Large intestine (tissue), 3 donors: ENCODE results near the gene GALNT18. TPM values are rescaled to one million over a fixed set of nuclear protein-coding genes. Genes with fewer than 3 reads are reported as not detected.
"Not testable (repeated sequence)": the region's sequence is repeated elsewhere in the genome, so short reads cannot be mapped to it uniquely, and the experiment has no call there.

ENCODE experiments used
- DNase-seq, 2 donors: peaks; one replicate each; pipeline versions ENCODE4 v3.0.0 to v3.0.0-alpha.2; 2013
- H3K27ac ChIP-seq: one replicate; pipeline ENCODE4 v1.5.1; 2013; ENCODE audit warnings: low read length
- H3K27me3 ChIP-seq: 2 replicates; pipeline ENCODE4 v1.6.1; 2013; ENCODE audit warnings: low read length; ENCODE audit not compliant: control insufficient read depth, insufficient read depth
- H3K36me3 ChIP-seq: 2 replicates; pipeline ENCODE4 v1.6.1; 2013; ENCODE audit warnings: low read length; ENCODE audit not compliant: control insufficient read depth, insufficient read depth
- H3K4me1 ChIP-seq: one replicate; pipeline ENCODE4 v1.6.1; 2013; ENCODE audit warnings: low read length; ENCODE audit not compliant: control insufficient read depth, insufficient read depth
- H3K4me3 ChIP-seq: one replicate; pipeline ENCODE4 v1.5.1; 2013; ENCODE audit warnings: low read length
- H3K9me3 ChIP-seq: one replicate; pipeline ENCODE4 v1.6.1; 2013; ENCODE audit warnings: mild to moderate bottlenecking, low read depth, low read length, moderate library complexity; ENCODE audit not compliant: control insufficient read depth
- WGBS: methylation state at CpG from one replicate; pipeline ENCODE4 v1.1.5; 2013; ENCODE audit warnings: low lambda C conversion rate; ENCODE audit not compliant: insufficient coverage; 5-methylcytosine and 5-hydroxymethylcytosine counted together
- polyA plus RNA-seq: library from polyadenylated mRNA; unstranded; fragments of 120-200 nt; gene quantifications from one replicate; pipeline ENCODE4 v1.2.1, GENCODE V29; 2013

The GALNT18 gene
- polyA plus RNA-seq, 1 donor = 3.7 TPM

DNA sequence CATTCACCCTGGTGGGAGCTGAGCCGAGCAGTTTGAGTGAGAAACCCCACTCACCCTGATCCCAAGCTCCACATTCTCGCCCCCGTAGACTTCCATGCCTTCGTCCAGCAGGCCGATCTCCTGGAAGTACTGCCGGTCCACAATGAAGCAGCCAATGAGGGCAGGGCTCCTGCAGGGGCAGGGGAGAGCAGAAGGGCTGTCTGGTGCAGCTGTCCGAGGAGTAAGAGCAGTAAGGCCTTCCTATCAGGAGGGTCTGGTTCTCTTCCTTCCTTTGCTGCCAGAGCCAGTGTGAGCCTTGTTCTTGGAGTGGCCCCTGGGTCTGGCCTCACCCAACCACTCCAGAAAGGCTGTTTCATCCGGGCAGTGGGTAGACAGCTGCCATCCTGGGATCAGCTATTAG is 249.3 kb downstream of the GALNT18 start:
- H3K9me3 ChIP-seq = no peaks in the 10 kb centered on the region
- peaks cover 11% of the 10 kb centered on the region for H3K27me3 ChIP-seq
- no peak overlapping the region for H3K4me3 ChIP-seq
- no peaks in the 10 kb centered on the region for H3K4me1 ChIP-seq
- no CpG with 5 or more reads among the region's 8 CpGs for WGBS
- DNase-seq = no peak
- H3K36me3 ChIP-seq = no peaks in the 10 kb centered on the region
- no peak overlapping the region for H3K27ac ChIP-seq

DNA sequence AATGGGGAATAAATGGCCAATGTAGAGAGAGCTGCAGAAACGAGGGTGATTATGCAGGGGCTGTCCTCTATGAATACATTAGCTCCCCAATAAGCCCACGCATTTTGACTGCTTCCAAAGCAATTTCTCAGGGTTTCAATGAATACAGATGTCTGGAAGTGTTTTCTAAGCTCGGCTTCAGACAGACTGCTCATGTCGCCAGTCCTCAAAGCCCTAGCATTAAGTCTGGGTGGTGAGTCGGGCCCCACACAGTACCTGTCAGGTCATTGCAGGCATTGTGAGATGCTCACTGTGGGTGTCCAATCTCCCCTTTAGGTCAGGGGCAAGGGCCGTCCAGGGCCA is 250.9 kb downstream of the GALNT18 start:
- no peaks in the 10 kb centered on the region for H3K4me1 ChIP-seq
- no peaks in the 10 kb centered on the region for H3K36me3 ChIP-seq
- no peak overlapping the region for H3K4me3 ChIP-seq
- DNase-seq = no peak
- peaks cover 11% of the 10 kb centered on the region for H3K27me3 ChIP-seq
- no peaks in the 10 kb centered on the region for H3K9me3 ChIP-seq
- no peak overlapping the region for H3K27ac ChIP-seq
- no CpG with 5 or more reads among the region's 6 CpGs for WGBS

DNA sequence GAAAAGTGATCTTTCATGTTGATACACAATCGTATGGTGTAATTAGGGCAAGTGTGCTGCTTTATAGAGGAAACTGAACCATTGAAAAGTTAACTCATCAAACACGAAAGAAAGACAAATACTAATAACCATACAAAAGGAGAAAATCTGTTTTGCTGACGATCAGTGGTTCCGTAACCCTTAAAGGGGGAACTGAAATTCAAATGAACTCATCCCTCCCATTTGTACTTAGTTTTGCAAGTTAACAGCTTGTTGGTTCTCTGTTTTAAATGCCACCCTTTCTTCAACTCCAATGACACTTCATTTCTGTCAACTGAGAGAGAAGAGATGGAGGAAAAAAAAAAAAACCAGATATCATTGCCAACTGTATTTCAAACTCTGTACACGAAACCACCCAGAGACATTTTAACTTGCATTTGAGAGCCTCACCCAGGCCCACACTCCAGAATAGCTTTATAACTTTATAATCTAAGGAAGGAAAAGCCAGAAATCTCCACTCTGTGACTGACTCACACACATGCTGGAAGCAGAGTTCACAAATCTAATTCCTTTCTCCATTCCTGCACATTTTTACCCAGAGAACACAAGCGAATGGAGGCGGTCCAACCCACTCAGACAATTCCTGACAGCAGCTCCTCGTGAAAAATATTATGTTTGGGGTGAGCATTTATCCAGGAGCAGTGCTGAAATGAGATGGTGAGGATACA is 251.4 kb downstream of the GALNT18 start:
- Histone ChIP-seq H3K27me3 (peaks cover 11% of the 10 kb centered on the region), H3K4me1 (no peaks in the 10 kb centered on the region), H3K4me3 (no peak overlapping the region), H3K27ac (no peak overlapping the region), H3K9me3 (no peaks in the 10 kb centered on the region), H3K36me3 (no peaks in the 10 kb centered on the region)
- no peak for DNase-seq
- WGBS = 80% methylated on average over 2 of the region's 8 CpGs

DNA sequence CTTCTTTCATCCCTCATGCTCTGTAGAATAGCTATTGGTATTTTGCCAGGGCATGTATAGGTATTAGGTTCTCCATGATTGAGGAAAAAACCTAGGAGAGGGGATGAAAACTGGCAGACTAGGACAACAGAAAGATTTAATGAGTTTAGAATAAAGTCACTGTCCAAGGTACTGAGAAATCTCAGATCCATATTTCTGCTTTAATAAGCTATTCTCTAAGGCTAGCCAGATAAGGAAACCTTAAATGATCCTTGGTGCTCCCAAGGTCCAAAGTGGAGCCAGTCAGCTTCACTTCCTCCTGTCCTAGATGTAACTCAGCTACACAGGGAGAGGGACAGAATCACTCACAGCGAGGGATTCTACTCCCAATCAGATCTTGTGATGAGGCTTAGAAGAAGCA is 255.0 kb downstream of the GALNT18 start:
- no CpG with 5 or more reads among the region's 1 CpG for WGBS
- H3K9me3 ChIP-seq = no peaks in the 10 kb centered on the region
- peaks cover 5% of the 10 kb centered on the region for H3K27me3 ChIP-seq
- no peaks in the 10 kb centered on the region for H3K36me3 ChIP-seq
- H3K27ac ChIP-seq = no peak overlapping the region
- no peak overlapping the region for H3K4me3 ChIP-seq
- no peaks in the 10 kb centered on the region for H3K4me1 ChIP-seq
- DNase-seq = no peak

DNA sequence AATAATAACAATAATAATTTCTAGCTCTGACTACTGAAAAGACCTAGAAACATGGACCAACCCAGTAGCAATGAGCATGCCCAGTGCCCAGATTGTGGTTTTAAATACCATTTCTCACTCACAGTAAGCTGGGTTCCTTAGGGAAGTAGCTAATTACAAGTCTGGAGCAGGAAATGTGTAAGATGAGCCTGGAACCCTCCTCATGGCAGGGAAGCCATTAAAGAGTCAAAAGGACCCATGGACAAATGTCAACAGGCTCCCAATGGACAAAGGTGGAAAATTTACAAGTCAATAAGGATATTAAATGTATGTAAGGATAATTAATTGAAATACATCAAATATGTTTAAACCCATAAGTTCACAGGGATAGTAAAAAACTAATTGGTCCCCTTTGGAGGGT is 258.1 kb downstream of the GALNT18 start:
- Histone ChIP-seq H3K4me1 (no peaks in the 10 kb centered on the region), H3K9me3 (no peaks in the 10 kb centered on the region), H3K27ac (no peak overlapping the region), H3K27me3 (peaks cover 2% of the 10 kb centered on the region), H3K4me3 (no peak overlapping the region), H3K36me3 (no peaks in the 10 kb centered on the region)
- no peak for DNase-seq

DNA sequence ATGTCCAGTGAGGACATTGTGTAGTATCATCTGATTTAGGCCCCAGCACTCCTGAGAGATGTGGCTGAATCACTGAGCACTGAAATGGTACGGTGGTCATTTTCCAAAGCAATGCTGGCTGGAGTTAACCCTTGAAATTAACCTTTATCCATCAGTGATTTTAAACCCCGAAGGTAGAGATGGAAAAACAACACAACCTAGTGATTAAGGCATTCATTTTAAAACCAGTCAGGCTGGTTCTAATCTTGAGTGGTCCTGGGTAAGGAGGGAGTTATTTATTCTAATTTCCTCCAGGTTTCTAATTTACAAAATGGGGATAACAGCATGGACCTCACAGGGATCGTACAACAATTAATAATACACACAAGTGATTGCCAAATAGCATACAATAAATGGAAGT is 262.2 kb downstream of the GALNT18 start:
- H3K4me3 ChIP-seq = no peak overlapping the region
- no peaks in the 10 kb centered on the region for H3K4me1 ChIP-seq
- H3K36me3 ChIP-seq = no peaks in the 10 kb centered on the region
- DNase-seq = no peak
- no peak overlapping the region for H3K27ac ChIP-seq
- WGBS = 80% methylated on average over 1 of the region's 3 CpGs
- peaks cover 8% of the 10 kb centered on the region for H3K27me3 ChIP-seq
- no peaks in the 10 kb centered on the region for H3K9me3 ChIP-seq

DNA sequence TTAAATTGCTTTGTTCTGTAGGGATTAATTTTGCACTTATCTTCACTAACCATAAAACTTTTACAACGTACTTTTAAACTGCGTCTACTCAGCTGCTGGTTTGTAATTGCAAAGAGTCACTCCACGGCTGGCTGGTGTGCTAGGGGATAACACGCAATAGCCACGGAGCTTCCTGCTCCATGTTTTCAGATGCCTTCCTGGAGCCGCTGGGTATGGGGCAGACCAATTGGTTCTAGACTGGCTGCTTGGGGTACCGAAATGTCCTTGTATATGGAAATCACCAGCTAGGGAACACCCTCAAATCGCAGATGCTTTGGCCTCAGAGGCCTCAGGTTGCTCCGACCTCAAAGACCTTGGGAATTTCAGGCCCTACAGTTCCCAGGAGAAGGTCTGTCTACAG is 265.0 kb downstream of the GALNT18 start:
- no peak overlapping the region for H3K27ac ChIP-seq
- no peaks in the 10 kb centered on the region for H3K9me3 ChIP-seq
- no peak overlapping the region for H3K4me3 ChIP-seq
- H3K36me3 ChIP-seq = no peaks in the 10 kb centered on the region
- no peak for DNase-seq
- peaks cover 6% of the 10 kb centered on the region for H3K27me3 ChIP-seq
- 31% methylated on average over 2 of the region's 9 CpGs for WGBS
- no peaks in the 10 kb centered on the region for H3K4me1 ChIP-seq

DNA sequence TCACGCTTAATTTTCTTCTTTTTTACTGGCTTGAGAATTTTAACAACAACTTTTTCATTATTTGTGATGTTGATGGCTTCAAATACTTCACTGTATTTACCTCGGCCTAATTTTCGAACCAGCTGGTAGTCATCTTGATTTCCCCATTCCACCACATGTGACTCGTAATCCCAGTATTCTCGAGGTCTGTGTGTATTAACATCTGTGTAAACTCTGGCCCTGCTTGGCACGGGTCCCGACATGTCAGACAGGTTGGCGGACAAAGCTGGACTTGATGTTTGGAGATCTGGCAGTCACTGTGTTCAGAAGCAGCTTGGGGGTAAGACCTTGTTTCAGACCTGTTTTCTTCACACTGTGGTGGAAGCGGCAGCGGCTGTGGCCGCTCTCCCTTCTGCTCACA is 268.9 kb downstream of the GALNT18 start, which contains the start of gene CSNK2A3:
CSNK2A3 (minus strand) TSS at position 373 of the 400 bp plus-strand sequence; CDS start at position 242, 131 bp downstream.
- not testable (repeated sequence) for H3K4me1 ChIP-seq, H3K4me3 ChIP-seq, H3K27ac ChIP-seq, H3K9me3 ChIP-seq, H3K36me3 ChIP-seq, DNase-seq, H3K27me3 ChIP-seq
- 92% methylated on average over 2 of the region's 11 CpGs for WGBS

DNA sequence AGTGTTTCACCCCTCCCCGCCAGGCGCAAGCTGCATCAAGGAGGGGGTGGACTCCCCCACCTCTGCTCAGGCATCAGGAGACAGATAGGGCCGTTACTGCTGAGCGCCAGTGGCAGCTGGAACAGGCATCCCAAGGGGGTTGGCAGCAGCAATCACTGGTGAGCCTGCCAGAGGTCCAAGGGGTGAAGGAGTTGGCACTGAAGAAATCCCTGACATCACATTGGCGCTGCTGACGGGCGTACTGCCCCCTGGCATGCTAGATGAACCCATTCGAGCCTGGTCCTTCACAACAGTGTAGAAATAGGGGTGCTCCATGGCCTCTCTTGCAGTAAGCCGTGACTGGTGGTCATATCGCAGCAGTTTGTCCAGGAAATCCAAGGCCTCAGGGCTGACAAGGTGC is 270.0 kb downstream of the GALNT18 start:
- WGBS = no CpG with 5 or more reads among the region's 10 CpGs
- DNase-seq, H3K36me3 ChIP-seq, H3K4me1 ChIP-seq, H3K27ac ChIP-seq, H3K27me3 ChIP-seq, H3K4me3 ChIP-seq, H3K9me3 ChIP-seq: not testable (repeated sequence)

DNA sequence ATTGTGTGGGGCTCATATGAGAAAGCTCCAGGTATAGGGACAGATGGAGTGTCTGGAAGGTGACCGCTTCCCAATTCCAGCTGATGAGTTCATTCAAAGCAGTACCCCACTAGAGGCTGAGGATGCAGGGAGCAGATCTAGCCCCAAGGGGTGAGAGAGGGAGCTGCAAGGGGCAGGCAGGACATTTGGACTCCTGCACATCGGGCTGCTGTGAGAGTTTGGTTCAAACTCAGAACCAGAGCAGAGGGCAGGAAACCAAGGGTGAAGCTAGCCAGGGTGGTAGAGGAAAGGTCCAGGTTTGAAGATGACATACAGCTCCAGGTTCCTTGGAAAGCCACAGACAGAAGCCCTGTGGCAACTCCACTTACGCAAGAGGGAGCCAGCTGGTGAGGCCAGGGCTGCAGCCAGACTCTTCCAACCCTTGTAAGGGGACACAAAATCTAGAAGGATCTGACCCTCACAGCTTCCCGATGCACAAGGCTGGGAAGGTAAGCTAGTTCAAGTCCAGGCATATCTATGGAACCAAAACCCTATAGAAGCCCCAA is 270.7 kb downstream of the GALNT18 start:
- H3K27ac ChIP-seq = no peak overlapping the region

DNA sequence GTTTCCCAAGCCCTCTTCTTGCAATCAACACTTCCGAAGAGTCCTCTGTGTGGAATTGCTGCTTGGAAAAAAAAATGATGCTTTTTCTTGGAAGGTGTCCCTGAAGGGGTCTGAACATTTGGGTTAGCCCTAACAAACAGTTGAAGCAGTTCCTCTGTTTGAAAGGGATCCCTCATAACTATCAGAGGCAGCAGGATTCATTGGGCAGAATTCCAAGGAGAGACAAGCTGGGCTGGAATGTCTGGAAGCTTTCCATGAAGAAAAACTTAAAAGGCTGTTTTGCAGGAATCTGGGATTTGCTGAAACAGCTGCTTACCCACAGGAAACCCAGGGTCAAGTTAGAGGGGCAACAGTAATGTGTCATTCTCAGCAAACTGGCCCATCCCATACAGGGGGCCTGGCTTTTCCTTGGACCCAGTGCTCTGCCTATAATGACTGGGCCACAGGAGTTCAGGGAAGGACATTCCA is 271.9 kb downstream of the GALNT18 start:
- no peaks in the 10 kb centered on the region for H3K4me1 ChIP-seq
- H3K9me3 ChIP-seq = no peaks in the 10 kb centered on the region
- no peaks in the 10 kb centered on the region for H3K27me3 ChIP-seq
- H3K36me3 ChIP-seq = no peaks in the 10 kb centered on the region
- DNase-seq = peak; percentile 21 to 27
- no peak overlapping the region for H3K4me3 ChIP-seq
- H3K27ac ChIP-seq = no peak overlapping the region
- no CpG with 5 or more reads among the region's 1 CpG for WGBS

More for the DNA sequence above, 270.7 kb downstream of the GALNT18 start:
- H3K36me3 ChIP-seq = no peaks in the 10 kb centered on the region
- H3K9me3 ChIP-seq = no peaks in the 10 kb centered on the region
- no CpG with 5 or more reads among the region's 4 CpGs for WGBS
- no peak overlapping the region for H3K4me3 ChIP-seq
- no peaks in the 10 kb centered on the region for H3K4me1 ChIP-seq
- no peak for DNase-seq
- H3K27me3 ChIP-seq = peaks cover 2% of the 10 kb centered on the region
